CD4-positive, alpha-beta memory T cell (primary cell): ENCODE results near the gene HYAL3. TPM values are rescaled to one million over a fixed set of nuclear protein-coding genes. Genes with fewer than 3 reads are reported as not detected.

Experiments used
- CTCF ChIA-PET: fragments of 350-600 bp; sonication (Branson Sonifier 250); formaldehyde crosslinking; loops from one replicate; lab custom pipeline; 2021; ENCODE audit warnings: inconsistent platforms; ENCODE audit not compliant: partially characterized antibody; lab: Charles Lee
- POLR2A ChIA-PET: fragments of 350-600 bp; sonication (Branson Sonifier 250); formaldehyde crosslinking; loops from one replicate; lab custom pipeline; 2021; ENCODE audit not compliant: partially characterized antibody; lab: Charles Lee
- DNase-seq, 5 donors: peaks; one replicate each; pipeline versions ENCODE4 v3.0.0 to v3.0.0-alpha.2; 2020 to 2022; ENCODE audit warnings: mixed read lengths in 1 of 5
- H3K27ac ChIP-seq: one replicate; pipeline ENCODE4 v1.7.0; 2013; ENCODE audit warnings: low read depth, low read length
- H3K27me3 ChIP-seq: 2 replicates; pipeline ENCODE4 v1.7.0; 2013; ENCODE audit warnings: mild to moderate bottlenecking, low read length, moderate library complexity; ENCODE audit not compliant: insufficient read depth
- H3K36me3 ChIP-seq: 2 replicates; pipeline ENCODE4 v1.7.0; 2013; ENCODE audit warnings: mild to moderate bottlenecking, low read length, moderate library complexity; ENCODE audit not compliant: insufficient read depth
- H3K4me1 ChIP-seq: 2 replicates; pipeline ENCODE4 v1.7.0; 2013; ENCODE audit warnings: mild to moderate bottlenecking, low read length, moderate library complexity; ENCODE audit not compliant: insufficient read depth
- H3K4me3 ChIP-seq, 2 donors: one replicate each; pipeline ENCODE4 v1.7.0; 2013; ENCODE audit warnings: low read length in 2 of 2, mild to moderate bottlenecking in 1 of 2
- H3K9me3 ChIP-seq, 2 donors: one replicate each; pipeline ENCODE4 v1.7.0; 2013; ENCODE audit warnings: low read length in 2 of 2, control low read depth in 1 of 2; ENCODE audit not compliant: control insufficient read depth in 1 of 2
- H3K27ac Mint-ChIP-seq, 7 donors: one replicate each; pipeline ENCODE4 v1.8.0; 2020 to 2021; ENCODE audit warnings: mixed read lengths in 7 of 7, mild to moderate bottlenecking in 6 of 7, inconsistent platforms in 3 of 7, moderate library complexity in 3 of 7
- H3K27me3 Mint-ChIP-seq, 2 donors: one replicate each; pipeline ENCODE4 v1.8.0; 2020 to 2021; ENCODE audit warnings: mixed read lengths in 2 of 2
- H3K36me3 Mint-ChIP-seq, 2 donors: one replicate each; pipeline ENCODE4 v1.8.0; 2020 to 2021; ENCODE audit warnings: mixed read lengths in 2 of 2, inconsistent platforms in 1 of 2, mild to moderate bottlenecking in 1 of 2
- H3K4me1 Mint-ChIP-seq, 4 donors: one replicate each; pipeline ENCODE4 v1.8.0; 2020 to 2021; ENCODE audit warnings: mixed read lengths in 4 of 4, mild to moderate bottlenecking in 1 of 4
- H3K4me3 Mint-ChIP-seq, 8 donors: one replicate each; pipeline ENCODE4 v1.8.0; 2020 to 2021; ENCODE audit warnings: mixed read lengths in 8 of 8, mild to moderate bottlenecking in 7 of 8, moderate library complexity in 6 of 8, inconsistent platforms in 3 of 8
- H3K9me3 Mint-ChIP-seq, 8 donors: one replicate each; pipeline ENCODE4 v1.8.0; 2020 to 2021; ENCODE audit warnings: mixed read lengths in 8 of 8, mild to moderate bottlenecking in 5 of 8, inconsistent platforms in 3 of 8, moderate library complexity in 1 of 8
- intact Hi-C: fragments of 100-400 bp; cut with micrococcal nuclease; formaldehyde crosslinking; loops from one replicate; pipeline ENCODE4 v1.15.1; 2023
- polyA plus RNA-seq, 2 donors: library from polyadenylated mRNA; unstranded; fragments of 300-500 nt; fragmentation: Illumina TruSeq; gene quantifications; one replicate each; pipeline ENCODE4 v1.2.3, GENCODE V29; 2021
- total RNA-seq, 2 experiments: library from RNA; stranded (reverse); gene quantifications; one replicate each; pipeline ENCODE4 v1.2.3, GENCODE V29; 2021

Gene HYAL3
- total and polyA plus RNA-seq, 4 experiments from 2014 or later, result 4.4 to 7.1 (median 5.3) TPM

- Histone ChIP-seq H3K4me1 (peaks cover 44% of the 10 kb centered on the region), H3K4me3 (no peak overlapping the region), H3K27ac (no peak overlapping the region), H3K36me3 (peaks cover 42% of the 10 kb centered on the region), H3K9me3 (no peaks in the 10 kb centered on the region), H3K27me3 (no peaks in the 10 kb centered on the region)
- intact Hi-C loops, result no loop called here
- CTCF ChIA-PET, result interaction anchor here (0.9 kb wide), 1 partner anchor 17 kb away, joined by 3 read pairs; no protein-coding TSS in a partner anchor
- peak in 1 of 5 donors; percentile 22 for DNase-seq
- H3K9me3 Mint-ChIP-seq, result peaks cover 0 to 3% (median 0%) of the 10 kb centered on the region in 8 donors
- peaks cover 22 to 51% (median 32%) of the 10 kb centered on the region in 4 donors for H3K4me1 Mint-ChIP-seq
- peak overlapping the region in 1 of 7 donors; percentile 44 for H3K27ac Mint-ChIP-seq
- H3K27me3 Mint-ChIP-seq, result no peaks in the 10 kb centered on the region
- peak overlapping the region in 1 of 8 donors; percentile 15 for H3K4me3 Mint-ChIP-seq
- peaks cover 4 to 47% of the 10 kb centered on the region in 2 donors for H3K36me3 Mint-ChIP-seq
- POLR2A ChIA-PET, result interaction anchor here (3.5 to 20.5 kb wide), 3 partner anchors 7 to 21 kb away, joined by 27 to 595 read pairs (median 81); partner anchors contain the start of genes CYB561D2, NPRL2, RASSF1 and TMEM115
Observed at GRCh38 chr3:50330330-50330729, 31.1 kb upstream of the HYAL3 start.

GRCh38 chr3:50327943-50328691 lies 28.9 kb upstream of the HYAL3 start, which contains the start of gene TUSC2:
TSS of gene TUSC2 (minus strand) at chr3:50328223. CDS start at chr3:50328099, 124 bp downstream.
- peaks cover 0 to 49% of the 10 kb centered on the region in 2 donors for H3K36me3 Mint-ChIP-seq
- H3K9me3 ChIP-seq, result no peaks in the 10 kb centered on the region
- CTCF ChIA-PET, result interaction anchor here (1.0 to 3.4 kb wide), 9 partner anchors 9 to 102 kb away, joined by 3 to 17 read pairs (median 4); partner anchors contain the start of genes HYAL3, NAA80 and NPRL2
- peak within 1 kb of the TSS; percentile 73 to 91 for H3K4me3 ChIP-seq
- peak within 1 kb of the TSS; percentile 82 for H3K27ac ChIP-seq
- peaks cover 22% of the 10 kb centered on the region for H3K4me1 ChIP-seq
- H3K36me3 ChIP-seq, result peaks cover 37% of the 10 kb centered on the region
- peak within 1 kb of the TSS; percentile 93 to 97 (median 97) for H3K27ac Mint-ChIP-seq
- intact Hi-C loops, result loop anchor here (1.0 to 2.0 kb wide), 5 partner anchors 9 to 36 kb away; partner anchors contain the start of genes HYAL3, IFRD2, NAA80 and TMEM115
- peak; percentile 91 to 96 (median 93) for DNase-seq
- no peaks in the 10 kb centered on the region for H3K27me3 ChIP-seq
- POLR2A ChIA-PET, result interaction anchor here (1.0 to 20.5 kb wide), 10 partner anchors 10 to 241 kb away, joined by 3 to 595 read pairs (median 8); partner anchors contain the start of genes CYB561D2, HEMK1, HYAL3 and IFRD2
- H3K4me1 Mint-ChIP-seq, result peaks cover 13 to 42% (median 23%) of the 10 kb centered on the region in 4 donors
- H3K9me3 Mint-ChIP-seq, result peaks cover 0 to 1% (median 0%) of the 10 kb centered on the region in 8 donors
- no peaks in the 10 kb centered on the region for H3K27me3 Mint-ChIP-seq
- H3K4me3 Mint-ChIP-seq, result peak within 1 kb of the TSS; percentile 91 to 97 (median 94)

GRCh38 chr3:50327129-50327528 lies 27.9 kb upstream of the HYAL3 start:
- peaks cover 24% of the 10 kb centered on the region for H3K4me1 ChIP-seq

GRCh38 chr3:50326182-50326541 lies 27.0 kb upstream of the HYAL3 start:
- H3K27me3 Mint-ChIP-seq, result no peaks in the 10 kb centered on the region
- ChIA-PET POLR2A (interaction anchor here (3.8 to 20.5 kb wide), 3 partner anchors 10 to 27 kb away, joined by 16 to 595 read pairs (median 144); partner anchors contain the start of genes CYB561D2, HYAL3, NAA80 and NPRL2), CTCF (interaction anchor here (0.8 to 3.4 kb wide), 6 partner anchors 11 to 132 kb away, joined by 3 to 17 read pairs (median 3); partner anchors contain the start of genes CYB561D2, HYAL3, NAA80 and NPRL2)
- peak overlapping the region in 5 of 8 donors; percentile 21 to 61 (median 41) for H3K4me3 Mint-ChIP-seq
- peaks cover 28% of the 10 kb centered on the region for H3K4me1 ChIP-seq
- intact Hi-C loops, result no loop called here
- H3K4me1 Mint-ChIP-seq, result peaks cover 14 to 37% (median 23%) of the 10 kb centered on the region in 4 donors
- peak in 1 of 5 donors; percentile 16 for DNase-seq
- peaks cover 26% of the 10 kb centered on the region for H3K36me3 ChIP-seq
- no peak overlapping the region for H3K27ac ChIP-seq
- H3K9me3 Mint-ChIP-seq, result peaks cover 0 to 1% (median 0%) of the 10 kb centered on the region in 8 donors
- H3K27me3 ChIP-seq, result no peaks in the 10 kb centered on the region
- peak overlapping the region in 3 of 7 donors; percentile 62 to 79 (median 70) for H3K27ac Mint-ChIP-seq
- peaks cover 0 to 39% of the 10 kb centered on the region in 2 donors for H3K36me3 Mint-ChIP-seq
- H3K9me3 ChIP-seq, result no peaks in the 10 kb centered on the region
- no peak overlapping the region for H3K4me3 ChIP-seq

More at GRCh38 chr3:50327129-50327528, 27.9 kb upstream of the HYAL3 start:
- Mint-ChIP-seq H3K4me1 (peaks cover 14 to 37% (median 23%) of the 10 kb centered on the region in 4 donors), H3K27ac (peak overlapping the region in 6 of 7 donors; percentile 78 to 94 (median 87)), H3K36me3 (peaks cover 0 to 48% of the 10 kb centered on the region in 2 donors), H3K4me3 (peak overlapping the region; percentile 80 to 97 (median 94)), H3K27me3 (no peaks in the 10 kb centered on the region), H3K9me3 (peaks cover 0 to 1% (median 0%) of the 10 kb centered on the region in 8 donors)
- DNase-seq, result peak in 1 of 5 donors; percentile 33
- Histone ChIP-seq H3K27ac (peak overlapping the region; percentile 82), H3K27me3 (no peaks in the 10 kb centered on the region), H3K4me3 (peak overlapping the region; percentile 73 to 91), H3K9me3 (no peaks in the 10 kb centered on the region), H3K36me3 (peaks cover 35% of the 10 kb centered on the region)
- CTCF ChIA-PET, result interaction anchor here (1.0 to 3.4 kb wide), 8 partner anchors 8 to 81 kb away, joined by 3 to 17 read pairs (median 4); partner anchors contain the start of genes HYAL3 and NAA80
- POLR2A ChIA-PET, result interaction anchor here (1.6 to 20.5 kb wide), 9 partner anchors 9 to 242 kb away, joined by 4 to 595 read pairs (median 27); partner anchors contain the start of genes CYB561D2, HEMK1, HYAL3 and IFRD2
- intact Hi-C loops, result no loop called here

GRCh38 chr3:50325497-50326181 lies 26.4 kb upstream of the HYAL3 start:
- Mint-ChIP-seq H3K4me3 (peak overlapping the region in 3 of 8 donors; percentile 21 to 67 (median 49)), H3K4me1 (peaks cover 15 to 38% (median 25%) of the 10 kb centered on the region in 4 donors), H3K27me3 (no peaks in the 10 kb centered on the region), H3K36me3 (peaks cover 0 to 34% of the 10 kb centered on the region in 2 donors), H3K27ac (peak overlapping the region in 3 of 7 donors; percentile 70 to 79 (median 76)), H3K9me3 (peaks cover 0 to 1% (median 0%) of the 10 kb centered on the region in 8 donors)
- H3K27me3 ChIP-seq, result no peaks in the 10 kb centered on the region
- no peaks in the 10 kb centered on the region for H3K9me3 ChIP-seq
- H3K4me3 ChIP-seq, result no peak overlapping the region
- ChIA-PET POLR2A (interaction anchor here (0.7 to 20.5 kb wide), 4 partner anchors 10 to 32 kb away, joined by 3 to 595 read pairs (median 80); partner anchors contain the start of genes CYB561D2, HYAL3, NAA80 and NPRL2), CTCF (interaction anchor here (0.6 to 5.6 kb wide), 10 partner anchors 11 to 131 kb away, joined by 3 to 37 read pairs (median 4); partner anchors contain the start of genes CYB561D2, HYAL3, NAA80 and NPRL2)
- intact Hi-C loops, result loop anchor here (2.0 kb wide), 1 partner anchor 131 kb away; no protein-coding TSS in a partner anchor
- no peak overlapping the region for H3K27ac ChIP-seq
- H3K4me1 ChIP-seq, result peaks cover 29% of the 10 kb centered on the region
- peaks cover 20% of the 10 kb centered on the region for H3K36me3 ChIP-seq
- DNase-seq, result peak in 1 of 5 donors; percentile 7

GRCh38 chr3:50325113-50325480 lies 25.9 kb upstream of the HYAL3 start:
- H3K36me3 ChIP-seq, result peaks cover 15% of the 10 kb centered on the region
- H3K4me1 Mint-ChIP-seq, result peaks cover 19 to 43% (median 30%) of the 10 kb centered on the region in 4 donors
- POLR2A ChIA-PET, result interaction anchor here (0.7 to 14.4 kb wide), 5 partner anchors 10 to 31 kb away, joined by 3 to 144 read pairs (median 8); partner anchors contain the start of genes HYAL3 and NAA80
- H3K27me3 Mint-ChIP-seq, result no peaks in the 10 kb centered on the region
- H3K27ac Mint-ChIP-seq, result peak overlapping the region; percentile 29 to 90 (median 79)
- peaks cover 0 to 31% of the 10 kb centered on the region in 2 donors for H3K36me3 Mint-ChIP-seq
- no peak overlapping the region for H3K27ac ChIP-seq
- no peaks in the 10 kb centered on the region for H3K27me3 ChIP-seq
- peaks cover 34% of the 10 kb centered on the region for H3K4me1 ChIP-seq
- H3K4me3 ChIP-seq, result no peak overlapping the region
- no peaks in the 10 kb centered on the region for H3K9me3 ChIP-seq
- intact Hi-C loops, result loop anchor here (2.0 kb wide), 1 partner anchor 130 kb away; no protein-coding TSS in a partner anchor
- CTCF ChIA-PET, result interaction anchor here (0.6 to 5.6 kb wide), 9 partner anchors 12 to 217 kb away, joined by 3 to 37 read pairs (median 7); partner anchors contain the start of genes HYAL3, IFRD2, NAA80 and RASSF1
- peaks cover 0 to 1% (median 0%) of the 10 kb centered on the region in 8 donors for H3K9me3 Mint-ChIP-seq
- DNase-seq, result no peak
- H3K4me3 Mint-ChIP-seq, result peak overlapping the region in 1 of 8 donors; percentile 67
